Ectodermal cell (in vitro differentiated cells): Measurements from ENCODE around the gene ANKRD13D.

ENCODE experiments used
- H3K27ac ChIP-seq: 2 replicates; pipeline ENCODE4 v1.7.0; 2013; ENCODE audit warnings: mild to moderate bottlenecking, low read depth, low read length; ENCODE audit not compliant: insufficient read depth, poor library complexity, severe bottlenecking
- H3K27me3 ChIP-seq: 2 replicates; pipeline ENCODE4 v1.7.0; 2013; ENCODE audit warnings: mild to moderate bottlenecking, low read length; ENCODE audit not compliant: insufficient read depth, control insufficient read depth, poor library complexity, severe bottlenecking
- H3K36me3 ChIP-seq: one replicate; pipeline ENCODE4 v1.7.0; 2013; ENCODE audit warnings: low read length; ENCODE audit not compliant: control insufficient read depth, insufficient read depth
- H3K4me1 ChIP-seq: one replicate; pipeline ENCODE4 v1.7.0; 2013; ENCODE audit warnings: low read length; ENCODE audit not compliant: control insufficient read depth, insufficient read depth
- H3K4me3 ChIP-seq: 2 replicates; pipeline ENCODE4 v1.7.0; 2013; ENCODE audit warnings: low read depth, low read length, control low read depth; ENCODE audit not compliant: insufficient read depth
- H3K9me3 ChIP-seq: 2 replicates; pipeline ENCODE4 v1.7.0; 2013; ENCODE audit warnings: mild to moderate bottlenecking, low read length, moderate library complexity; ENCODE audit not compliant: control insufficient read depth
- WGBS, 2 experiments: methylation state at CpG; one replicate each; pipeline ENCODE4 v1.1.7; 2013; ENCODE audit warnings: missing lambda C conversion rate in 2 of 2; 5-methylcytosine and 5-hydroxymethylcytosine counted together

ANKRD13D gene

DNA sequence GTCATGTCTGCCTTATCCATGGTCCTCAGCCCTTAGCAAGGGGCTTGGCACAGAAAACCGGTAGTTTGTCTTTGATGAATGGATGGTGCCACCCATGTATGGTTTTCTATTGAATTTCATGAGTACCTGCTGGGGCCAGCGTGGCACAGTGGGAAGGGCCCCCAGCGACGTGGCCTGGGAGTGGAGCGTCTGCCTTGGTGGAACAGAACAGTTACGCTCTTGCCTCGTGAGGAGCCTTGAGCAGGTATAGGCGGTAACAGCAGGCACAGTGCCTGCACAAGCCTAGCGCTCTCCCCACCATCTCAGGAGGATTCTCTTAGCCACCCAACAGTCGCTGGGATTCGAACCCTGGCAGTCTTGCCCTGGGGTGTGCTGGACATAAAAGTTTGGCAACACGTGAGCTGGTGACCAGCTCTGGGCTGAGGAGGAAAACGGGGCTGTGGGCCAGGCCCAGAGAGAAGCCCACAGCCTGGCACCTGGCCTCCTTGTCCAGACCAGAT, 11.2 kb downstream of the ANKRD13D start:
- Histone ChIP-seq H3K27me3 (peaks cover 19% of the 10 kb centered on the region), H3K9me3 (no peaks in the 10 kb centered on the region), H3K4me1 (peaks cover 19% of the 10 kb centered on the region), H3K4me3 (no peak overlapping the region), H3K27ac (no peak overlapping the region), H3K36me3 (peaks cover 6% of the 10 kb centered on the region)
- 95 to 96% methylated on average over 13 of the region's 13 CpGs for WGBS, 2 experiments

DNA sequence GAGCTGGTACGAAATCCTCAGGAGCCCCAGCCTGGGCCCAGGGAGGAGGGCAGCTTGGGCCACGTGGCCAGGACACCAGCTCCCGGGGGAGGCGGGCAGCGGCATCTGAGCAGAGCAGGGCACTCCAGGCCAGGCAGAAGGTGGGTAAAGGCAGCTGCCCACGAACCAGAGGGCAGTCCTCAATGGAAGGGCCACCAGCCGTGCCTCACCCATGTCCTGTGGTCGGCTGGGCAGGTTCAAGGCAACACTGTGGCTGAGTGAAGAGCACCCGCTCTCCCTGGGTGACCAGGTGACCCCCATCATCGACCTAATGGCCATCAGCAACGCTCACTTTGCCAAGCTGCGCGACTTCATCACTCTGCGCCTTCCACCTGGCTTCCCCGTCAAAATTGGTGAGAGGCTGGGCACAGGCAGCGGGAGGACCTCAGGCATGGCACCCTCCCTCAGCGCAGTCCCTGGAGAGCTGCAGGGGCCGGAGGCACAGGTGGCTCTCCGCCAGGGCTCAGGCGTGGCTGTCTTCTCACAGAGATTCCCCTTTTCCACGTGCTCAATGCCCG, 11.7 kb downstream of the ANKRD13D start:
- Histone ChIP-seq H3K9me3 (no peaks in the 10 kb centered on the region), H3K36me3 (peaks cover under 1% of the 10 kb centered on the region), H3K27ac (no peak overlapping the region), H3K4me1 (peaks cover 19% of the 10 kb centered on the region), H3K27me3 (peaks cover 19% of the 10 kb centered on the region), H3K4me3 (no peak overlapping the region)
- WGBS, 2 experiments = 95% methylated on average over 22 of the region's 22 CpGs

DNA sequence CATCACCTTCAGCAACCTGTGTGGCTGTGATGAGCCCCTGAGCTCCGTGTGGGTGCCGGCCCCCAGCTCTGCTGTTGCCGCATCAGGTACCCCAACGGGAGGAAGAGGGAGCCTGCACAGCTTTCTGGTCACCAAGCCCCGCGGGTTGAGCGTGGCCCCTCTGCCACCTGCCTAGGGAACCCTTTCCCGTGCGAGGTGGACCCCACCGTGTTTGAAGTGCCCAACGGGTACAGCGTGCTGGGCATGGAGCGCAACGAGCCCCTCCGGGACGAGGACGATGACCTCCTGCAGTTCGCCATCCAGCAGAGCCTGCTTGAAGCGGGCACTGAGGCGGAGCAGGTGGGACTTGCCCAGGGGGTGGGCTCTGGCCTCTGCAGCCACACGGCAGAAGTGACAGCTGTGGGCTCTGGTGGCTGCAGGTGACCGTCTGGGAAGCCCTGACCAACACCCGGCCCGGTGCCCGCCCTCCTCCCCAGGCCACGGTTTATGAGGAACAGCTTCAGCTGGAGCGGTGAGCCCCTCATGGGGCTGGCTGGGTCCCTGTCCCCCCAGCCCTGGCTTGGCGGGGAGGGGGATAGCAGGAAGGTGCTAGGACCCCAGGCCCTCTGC, 12.3 kb downstream of the ANKRD13D start:
- 91 to 92% methylated on average over 28 of the region's 28 CpGs for WGBS, 2 experiments
- peaks cover 19% of the 10 kb centered on the region for H3K4me1 ChIP-seq
- peaks cover 19% of the 10 kb centered on the region for H3K27me3 ChIP-seq
- H3K27ac ChIP-seq = no peak overlapping the region
- H3K4me3 ChIP-seq = no peak overlapping the region
- no peaks in the 10 kb centered on the region for H3K9me3 ChIP-seq
- no peaks in the 10 kb centered on the region for H3K36me3 ChIP-seq

DNA sequence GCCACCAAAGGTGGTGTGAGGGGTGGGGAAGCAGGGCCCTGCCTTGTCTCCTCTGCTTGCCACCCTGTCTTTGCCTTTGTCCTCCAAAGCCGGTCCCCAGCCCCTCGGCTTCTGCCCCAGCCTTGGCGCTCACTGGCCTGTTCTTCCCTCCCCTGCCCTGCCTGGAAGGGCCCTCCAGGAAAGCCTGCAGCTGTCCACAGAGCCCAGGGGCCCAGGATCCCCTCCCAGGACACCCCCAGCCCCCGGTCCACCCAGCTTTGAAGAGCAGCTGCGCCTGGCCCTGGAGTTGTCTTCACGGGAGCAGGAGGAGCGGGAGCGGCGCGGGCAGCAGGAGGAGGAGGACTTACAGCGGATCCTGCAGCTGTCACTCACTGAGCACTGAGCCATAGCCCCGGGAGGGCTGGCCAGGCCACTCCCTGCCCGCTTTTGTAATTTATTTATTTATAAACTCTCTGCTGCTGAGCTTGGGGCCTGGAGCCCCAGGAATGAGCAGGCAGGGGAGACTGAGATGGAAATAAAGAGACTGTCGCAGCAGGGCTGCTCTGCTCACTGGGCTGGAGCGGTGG, 12.9 kb downstream of the ANKRD13D start:
- 13% methylated on average over 15 of the region's 15 CpGs for WGBS, 2 experiments

DNA sequence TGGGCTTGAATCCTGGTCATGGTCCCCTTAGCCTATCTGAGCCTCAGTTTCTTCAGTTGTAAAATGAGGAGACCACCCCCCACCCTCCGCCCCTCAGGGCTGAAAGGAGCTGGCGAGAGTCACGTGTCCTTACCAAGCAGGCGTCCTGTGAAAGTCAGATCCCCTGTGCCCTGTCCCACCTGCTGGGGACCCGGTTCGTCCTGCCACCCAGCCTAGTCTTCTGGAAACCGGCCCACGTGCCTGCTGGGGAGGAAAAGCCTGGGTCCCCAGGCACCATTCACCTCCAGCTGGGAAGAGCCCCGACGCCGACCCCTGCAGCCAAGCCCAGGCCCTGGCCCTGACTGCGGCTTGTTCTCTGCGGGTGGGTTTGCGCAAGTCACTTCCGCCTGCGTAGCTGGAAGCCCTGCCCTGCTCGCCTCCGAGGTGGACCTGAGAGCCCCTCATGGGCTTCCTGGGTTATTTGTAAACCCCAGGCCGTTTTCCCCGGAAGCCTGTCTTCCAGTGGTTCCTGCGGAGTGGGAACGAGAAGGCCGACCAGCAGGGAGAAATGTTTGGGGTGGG, 13.5 kb downstream of the ANKRD13D start:
- H3K27me3 ChIP-seq = peaks cover 19% of the 10 kb centered on the region

More for the DNA sequence above, 12.9 kb downstream of the ANKRD13D start:
- Histone ChIP-seq H3K4me1 (peaks cover 19% of the 10 kb centered on the region), H3K9me3 (no peaks in the 10 kb centered on the region), H3K4me3 (peak overlapping the region; percentile 50), H3K36me3 (no peaks in the 10 kb centered on the region), H3K27ac (no peak overlapping the region), H3K27me3 (peaks cover 19% of the 10 kb centered on the region)

DNA sequence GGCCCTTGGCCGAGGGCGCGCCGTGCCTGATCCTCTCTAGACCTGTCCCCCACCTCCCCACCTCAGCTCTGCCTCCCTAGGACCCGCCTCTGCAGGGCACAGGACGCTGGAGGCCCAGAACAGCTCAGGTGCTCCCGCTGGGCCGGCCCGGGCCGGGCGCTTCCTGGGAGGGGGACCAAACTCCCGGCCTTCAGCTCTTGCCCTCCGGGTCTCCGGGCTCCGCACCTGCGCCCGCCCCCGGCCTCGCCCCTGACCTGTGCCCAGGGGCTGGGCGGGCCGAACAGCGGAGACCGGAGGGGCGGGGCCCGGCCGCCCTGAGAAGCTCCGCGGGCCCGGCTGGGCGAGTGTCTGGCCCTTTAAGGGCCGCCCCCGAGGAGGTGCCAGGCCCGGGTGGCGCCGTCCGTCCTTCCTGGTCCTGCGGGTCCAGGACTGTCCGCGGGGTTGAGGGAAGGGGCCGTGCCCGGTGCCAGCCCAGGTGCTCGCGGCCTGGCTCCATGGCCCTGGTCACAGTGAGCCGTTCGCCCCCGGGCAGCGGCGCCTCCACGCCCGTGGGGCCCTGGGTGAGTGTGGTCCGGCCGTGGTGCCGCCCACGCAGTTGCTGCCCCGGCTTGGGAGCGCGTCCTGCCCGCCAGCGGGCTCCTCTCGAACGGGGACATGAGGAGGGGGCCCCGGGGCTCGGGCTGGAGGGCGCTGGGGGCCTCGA, 14.2 kb downstream of the ANKRD13D start, which contains the start of gene SSH3:
Gene SSH3 (plus strand): TSS at position 399 of the 703 bp plus-strand sequence. CDS start 96 bp downstream, at position 495.
- H3K4me1 ChIP-seq = peaks cover 19% of the 10 kb centered on the region
- H3K9me3 ChIP-seq = no peaks in the 10 kb centered on the region
- peak within 1 kb of the TSS; percentile 16 for H3K27ac ChIP-seq
- peaks cover 19% of the 10 kb centered on the region for H3K27me3 ChIP-seq
- peak within 1 kb of the TSS; percentile 50 for H3K4me3 ChIP-seq
- H3K36me3 ChIP-seq = no peaks in the 10 kb centered on the region
- WGBS, 2 experiments = 0% methylated on average over 65 of the region's 65 CpGs

More for the DNA sequence above, 13.5 kb downstream of the ANKRD13D start:
- Histone ChIP-seq H3K9me3 (no peaks in the 10 kb centered on the region), H3K27ac (peak overlapping the region; percentile 16), H3K36me3 (no peaks in the 10 kb centered on the region), H3K4me1 (peaks cover 19% of the 10 kb centered on the region), H3K4me3 (peak overlapping the region; percentile 50)
- WGBS, 2 experiments = 3 to 4% methylated on average over 23 of the region's 23 CpGs

DNA sequence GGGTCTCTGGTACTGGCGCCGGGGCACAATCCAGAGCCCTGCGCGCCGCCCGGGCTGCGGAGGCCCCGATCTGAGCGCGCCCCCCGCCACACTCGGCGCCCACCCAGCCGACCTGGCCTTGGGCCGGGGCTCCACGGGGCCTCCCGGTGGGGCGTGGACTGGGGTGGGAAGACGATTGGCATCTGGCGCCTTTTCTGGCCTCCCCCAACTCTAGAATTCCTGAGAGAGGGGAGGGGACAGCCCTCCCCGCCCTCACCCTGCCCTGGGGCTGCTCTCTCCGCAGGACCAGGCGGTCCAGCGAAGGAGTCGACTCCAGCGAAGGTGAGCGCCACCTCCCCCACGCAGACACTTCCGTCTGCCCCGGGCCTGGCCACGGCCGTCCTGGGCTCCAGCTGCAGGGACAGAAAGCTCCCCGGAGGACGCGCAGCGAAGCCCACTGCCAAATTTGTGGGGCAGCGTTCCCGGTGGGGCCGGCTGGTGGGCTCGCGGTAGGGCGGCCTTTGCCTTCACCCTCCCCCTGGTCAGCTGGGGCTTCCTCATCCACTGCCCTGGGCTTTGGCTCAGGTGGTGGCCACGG, 14.8 kb downstream of the ANKRD13D start:
- 3% methylated on average over 43 of the region's 43 CpGs for WGBS, 2 experiments
- H3K4me3 ChIP-seq = peak overlapping the region; percentile 50

DNA sequence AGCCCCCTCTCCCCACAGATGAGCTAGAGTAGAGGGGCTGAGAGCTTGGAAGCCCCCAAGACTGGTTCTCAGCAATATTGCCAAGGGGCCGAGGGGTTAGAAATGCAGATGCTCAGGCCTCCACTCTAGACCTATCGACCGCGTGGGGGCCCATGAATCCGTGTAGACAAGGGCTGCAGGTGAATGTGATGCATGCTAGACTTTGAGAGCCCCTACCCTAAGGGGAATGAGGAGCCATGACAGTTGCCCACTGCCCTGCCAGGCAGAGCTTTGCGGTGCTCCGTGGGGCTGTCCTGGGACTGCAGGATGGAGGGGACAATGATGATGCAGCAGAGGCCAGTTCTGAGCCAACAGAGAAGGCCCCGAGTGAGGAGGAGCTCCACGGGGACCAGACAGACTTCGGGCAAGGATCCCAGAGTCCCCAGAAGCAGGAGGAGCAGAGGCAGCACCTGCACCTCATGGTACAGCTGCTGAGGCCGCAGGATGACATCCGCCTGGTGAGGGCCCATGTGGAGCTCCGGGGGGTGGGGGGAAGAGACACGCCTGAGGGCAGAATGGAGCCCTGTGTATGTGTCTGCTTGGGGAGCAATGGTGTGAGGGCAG, 15.5 kb downstream of the ANKRD13D start:
- H3K27ac ChIP-seq = no peak overlapping the region
- H3K9me3 ChIP-seq = no peaks in the 10 kb centered on the region
- 83 to 84% methylated on average over 14 of the region's 14 CpGs for WGBS, 2 experiments
- H3K27me3 ChIP-seq = peaks cover 19% of the 10 kb centered on the region
- H3K4me3 ChIP-seq = peak overlapping the region; percentile 50
- H3K36me3 ChIP-seq = no peaks in the 10 kb centered on the region
- H3K4me1 ChIP-seq = peaks cover 19% of the 10 kb centered on the region

More for the DNA sequence above, 14.8 kb downstream of the ANKRD13D start:
- Histone ChIP-seq H3K4me1 (peaks cover 19% of the 10 kb centered on the region), H3K9me3 (no peaks in the 10 kb centered on the region), H3K27me3 (peaks cover 19% of the 10 kb centered on the region), H3K27ac (no peak overlapping the region), H3K36me3 (no peaks in the 10 kb centered on the region)

DNA sequence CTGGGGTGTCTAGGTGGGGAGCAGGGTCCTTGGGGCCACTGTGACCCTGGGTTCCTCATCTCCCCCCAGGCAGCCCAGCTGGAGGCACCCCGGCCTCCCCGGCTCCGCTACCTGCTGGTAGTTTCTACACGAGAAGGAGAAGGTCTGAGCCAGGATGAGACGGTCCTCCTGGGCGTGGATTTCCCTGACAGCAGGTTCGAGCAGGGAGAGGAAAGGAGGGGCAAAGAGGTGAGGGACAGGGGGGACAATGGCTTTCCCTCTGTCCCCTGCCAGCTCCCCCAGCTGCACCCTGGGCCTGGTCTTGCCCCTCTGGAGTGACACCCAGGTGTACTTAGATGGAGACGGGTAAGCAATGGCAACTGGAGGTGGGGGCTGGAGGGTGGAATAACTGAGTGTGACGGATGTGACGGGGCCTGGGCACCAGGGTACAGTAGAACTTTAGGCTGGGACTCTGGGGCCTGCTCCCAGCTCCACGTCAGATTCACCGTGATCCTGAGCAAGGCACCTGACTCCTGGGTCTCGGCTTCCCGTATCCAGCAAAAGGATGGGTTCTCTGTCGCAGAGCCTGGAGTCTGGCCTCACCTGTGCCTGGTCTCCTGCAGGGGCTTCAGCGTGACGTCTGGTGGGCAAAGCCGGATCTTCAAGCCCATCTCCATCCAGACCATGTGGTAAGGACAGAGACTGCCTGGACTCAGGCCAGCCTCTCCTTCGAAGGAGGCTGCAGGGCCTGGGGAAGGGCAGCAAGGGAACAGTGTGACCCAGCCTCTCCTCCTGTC, 17.9 kb downstream of the ANKRD13D start:
- no peaks in the 10 kb centered on the region for H3K36me3 ChIP-seq
- 92 to 94% methylated on average over 19 of the region's 19 CpGs for WGBS, 2 experiments
- no peak overlapping the region for H3K4me3 ChIP-seq
- no peaks in the 10 kb centered on the region for H3K9me3 ChIP-seq
- peaks cover 14% of the 10 kb centered on the region for H3K4me1 ChIP-seq
- no peak overlapping the region for H3K27ac ChIP-seq
- peaks cover 19% of the 10 kb centered on the region for H3K27me3 ChIP-seq
